ENCODE measurements around the gene TGFB1I1.

- no peak for TF ChIP-seq SIN3A (IDR thresholded peaks at IDR 0.05; ENCODE audit: low read depth)
- TF ChIP-seq, protein P1, sequence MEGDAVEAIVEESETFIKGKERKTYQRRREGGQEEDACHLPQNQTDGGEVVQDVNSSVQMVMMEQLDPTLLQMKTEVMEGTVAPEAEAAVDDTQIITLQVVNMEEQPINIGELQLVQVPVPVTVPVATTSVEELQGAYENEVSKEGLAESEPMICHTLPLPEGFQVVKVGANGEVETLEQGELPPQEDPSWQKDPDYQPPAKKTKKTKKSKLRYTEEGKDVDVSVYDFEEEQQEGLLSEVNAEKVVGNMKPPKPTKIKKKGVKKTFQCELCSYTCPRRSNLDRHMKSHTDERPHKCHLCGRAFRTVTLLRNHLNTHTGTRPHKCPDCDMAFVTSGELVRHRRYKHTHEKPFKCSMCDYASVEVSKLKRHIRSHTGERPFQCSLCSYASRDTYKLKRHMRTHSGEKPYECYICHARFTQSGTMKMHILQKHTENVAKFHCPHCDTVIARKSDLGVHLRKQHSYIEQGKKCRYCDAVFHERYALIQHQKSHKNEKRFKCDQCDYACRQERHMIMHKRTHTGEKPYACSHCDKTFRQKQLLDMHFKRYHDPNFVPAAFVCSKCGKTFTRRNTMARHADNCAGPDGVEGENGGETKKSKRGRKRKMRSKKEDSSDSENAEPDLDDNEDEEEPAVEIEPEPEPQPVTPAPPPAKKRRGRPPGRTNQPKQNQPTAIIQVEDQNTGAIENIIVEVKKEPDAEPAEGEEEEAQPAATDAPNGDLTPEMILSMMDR (IDR thresholded peaks at IDR 0.05 in 2 of 3, conservative IDR thresholded peaks at IDR 0.05 in 1 of 3; ENCODE audit: borderline replicate concordance in 1 of 3, insufficient read depth in 1 of 3, low read depth in 2 of 3, low read length in 2 of 3): no peak
- no peak for TF ChIP-seq POLR2A (IDR thresholded peaks at IDR 0.05; ENCODE audit: borderline replicate concordance, extremely low read depth, insufficient read depth, insufficient read length)
- TF ChIP-seq POLR2AphosphoS5 (IDR thresholded peaks at IDR 0.05; ENCODE audit: low read depth, low read length): no peak
- no peak for TF ChIP-seq RAD21 (IDR thresholded peaks at IDR 0.05; ENCODE audit: low read depth)
- TF ChIP-seq, protein P2, sequence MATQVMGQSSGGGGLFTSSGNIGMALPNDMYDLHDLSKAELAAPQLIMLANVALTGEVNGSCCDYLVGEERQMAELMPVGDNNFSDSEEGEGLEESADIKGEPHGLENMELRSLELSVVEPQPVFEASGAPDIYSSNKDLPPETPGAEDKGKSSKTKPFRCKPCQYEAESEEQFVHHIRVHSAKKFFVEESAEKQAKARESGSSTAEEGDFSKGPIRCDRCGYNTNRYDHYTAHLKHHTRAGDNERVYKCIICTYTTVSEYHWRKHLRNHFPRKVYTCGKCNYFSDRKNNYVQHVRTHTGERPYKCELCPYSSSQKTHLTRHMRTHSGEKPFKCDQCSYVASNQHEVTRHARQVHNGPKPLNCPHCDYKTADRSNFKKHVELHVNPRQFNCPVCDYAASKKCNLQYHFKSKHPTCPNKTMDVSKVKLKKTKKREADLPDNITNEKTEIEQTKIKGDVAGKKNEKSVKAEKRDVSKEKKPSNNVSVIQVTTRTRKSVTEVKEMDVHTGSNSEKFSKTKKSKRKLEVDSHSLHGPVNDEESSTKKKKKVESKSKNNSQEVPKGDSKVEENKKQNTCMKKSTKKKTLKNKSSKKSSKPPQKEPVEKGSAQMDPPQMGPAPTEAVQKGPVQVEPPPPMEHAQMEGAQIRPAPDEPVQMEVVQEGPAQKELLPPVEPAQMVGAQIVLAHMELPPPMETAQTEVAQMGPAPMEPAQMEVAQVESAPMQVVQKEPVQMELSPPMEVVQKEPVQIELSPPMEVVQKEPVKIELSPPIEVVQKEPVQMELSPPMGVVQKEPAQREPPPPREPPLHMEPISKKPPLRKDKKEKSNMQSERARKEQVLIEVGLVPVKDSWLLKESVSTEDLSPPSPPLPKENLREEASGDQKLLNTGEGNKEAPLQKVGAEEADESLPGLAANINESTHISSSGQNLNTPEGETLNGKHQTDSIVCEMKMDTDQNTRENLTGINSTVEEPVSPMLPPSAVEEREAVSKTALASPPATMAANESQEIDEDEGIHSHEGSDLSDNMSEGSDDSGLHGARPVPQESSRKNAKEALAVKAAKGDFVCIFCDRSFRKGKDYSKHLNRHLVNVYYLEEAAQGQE (IDR thresholded peaks at IDR 0.05; ENCODE audit: low read depth): no peak
- no peak for TF ChIP-seq CEBPB (IDR thresholded peaks at IDR 0.05; ENCODE audit: low read depth)
- TF ChIP-seq, protein P3, sequence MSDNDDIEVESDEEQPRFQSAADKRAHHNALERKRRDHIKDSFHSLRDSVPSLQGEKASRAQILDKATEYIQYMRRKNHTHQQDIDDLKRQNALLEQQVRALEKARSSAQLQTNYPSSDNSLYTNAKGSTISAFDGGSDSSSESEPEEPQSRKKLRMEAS (IDR thresholded peaks at IDR 0.05): no peak
- TF ChIP-seq FOSL1 (IDR thresholded peaks at IDR 0.05; ENCODE audit: low read depth): no peak
- no peak for TF ChIP-seq ZFX (IDR thresholded peaks at IDR 0.05)
- no peak for TF ChIP-seq EZH2phosphoT487 (IDR thresholded peaks at IDR 0.05; ENCODE audit: borderline replicate concordance)
- TF ChIP-seq ZNF274 (IDR thresholded peaks at IDR 0.05; ENCODE audit: low read depth, low read length): no peak
Measured at GRCh38 chr16:31465788-31466370, 6.1 kb upstream of the TGFB1I1 start.

Measured in HCT116 (cell line).